ENCODE measurements around the gene AP2A1.
"Not testable (repeated sequence)": the region's sequence is repeated elsewhere in the genome, so short reads cannot be mapped to it uniquely, and the experiment has no call there.

AP2A1 gene

DNA sequence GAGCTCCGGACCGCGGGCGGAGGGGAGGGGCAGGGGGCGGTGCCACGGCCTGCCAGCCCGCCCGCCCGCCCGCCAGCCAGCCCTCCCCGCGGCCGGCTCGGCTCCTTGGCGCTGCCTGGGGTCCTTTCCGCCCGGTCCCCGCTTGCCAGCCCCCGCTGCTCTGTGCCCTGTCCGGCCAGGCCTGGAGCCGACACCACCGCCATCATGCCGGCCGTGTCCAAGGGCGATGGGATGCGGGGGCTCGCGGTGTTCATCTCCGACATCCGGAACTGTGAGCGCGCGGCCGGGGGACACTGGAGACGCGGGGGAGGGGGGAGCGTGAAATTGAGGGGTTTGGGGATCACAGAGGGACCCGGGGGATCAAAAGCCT lies at the start of gene AP2A1:
Gene AP2A1 (plus strand): TSS at position 72 of the 370 bp plus-strand sequence. CDS start 133 bp downstream, at position 205.
- no peak for DNase-seq (ENCODE audit: low spot score)

GRCh38 chr19:49718511-49718910 lies 48.3 kb upstream of the AP2A1 start:
- no peak for DNase-seq (ENCODE audit: low spot score)

DNA sequence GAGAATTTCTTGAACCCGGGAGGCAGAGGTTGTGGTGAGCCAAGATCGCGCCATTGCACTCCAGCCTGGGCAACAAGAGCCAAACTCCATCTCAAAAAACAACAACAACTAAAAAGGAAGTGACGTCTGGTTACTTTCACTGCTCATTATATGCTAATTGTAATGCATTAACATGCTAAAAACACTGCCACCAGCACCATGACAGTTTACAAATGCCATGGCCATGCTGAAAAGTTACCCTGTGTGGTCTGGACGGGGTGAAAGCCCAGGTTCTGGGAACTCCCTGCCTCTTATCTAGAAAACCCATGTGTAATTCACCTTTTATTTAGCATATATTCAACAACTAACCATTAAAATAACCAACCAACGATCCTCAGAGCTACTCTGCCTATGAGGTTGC lies 47.8 kb upstream of the AP2A1 start:
- no peak for DNase-seq (ENCODE audit: low spot score)

- DNase-seq (ENCODE audit: low spot score) = not testable (repeated sequence)
Measured at GRCh38 chr19:49719420-49719819, 47.4 kb upstream of the AP2A1 start.

DNA sequence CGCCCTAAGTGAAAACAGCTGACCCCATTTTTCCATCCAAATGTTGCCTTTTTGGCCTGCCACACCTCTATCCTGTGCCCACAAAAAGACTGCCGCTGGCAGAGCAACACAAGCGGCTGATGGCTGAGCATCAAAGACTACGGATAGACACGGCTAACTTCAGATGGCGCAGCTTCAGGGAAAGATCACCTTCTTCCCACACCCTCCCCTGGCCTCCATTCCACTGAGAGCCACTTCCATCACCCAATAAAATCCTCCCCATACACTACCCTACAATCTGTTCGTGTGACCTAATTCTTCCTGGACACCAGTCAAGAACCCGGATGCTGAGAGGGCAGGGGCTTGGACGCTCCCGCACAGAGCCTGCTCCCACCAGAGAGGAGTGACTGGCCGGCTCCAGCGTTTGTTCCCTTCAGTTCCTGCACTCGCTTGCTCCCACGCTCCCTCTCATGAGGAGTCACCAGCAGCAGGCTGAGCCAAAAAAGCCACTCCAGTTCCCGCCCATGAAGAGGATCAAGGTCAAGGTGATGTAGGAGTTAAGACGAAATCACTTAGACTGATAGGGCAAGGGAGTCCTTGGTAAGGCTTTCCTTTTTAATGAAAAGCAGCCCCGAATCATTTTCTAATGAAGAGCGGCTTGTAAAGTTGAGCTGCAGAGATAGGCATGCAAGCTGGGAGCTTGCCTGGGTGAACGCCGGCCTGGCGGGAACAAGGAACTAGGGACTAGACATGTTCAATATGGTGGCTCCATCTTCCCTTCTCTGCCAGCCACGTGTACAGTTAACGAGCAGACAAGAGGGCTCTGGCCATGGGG lies 39.4 kb upstream of the AP2A1 start:
- DNase-seq (ENCODE audit: low spot score) = no peak

DNA sequence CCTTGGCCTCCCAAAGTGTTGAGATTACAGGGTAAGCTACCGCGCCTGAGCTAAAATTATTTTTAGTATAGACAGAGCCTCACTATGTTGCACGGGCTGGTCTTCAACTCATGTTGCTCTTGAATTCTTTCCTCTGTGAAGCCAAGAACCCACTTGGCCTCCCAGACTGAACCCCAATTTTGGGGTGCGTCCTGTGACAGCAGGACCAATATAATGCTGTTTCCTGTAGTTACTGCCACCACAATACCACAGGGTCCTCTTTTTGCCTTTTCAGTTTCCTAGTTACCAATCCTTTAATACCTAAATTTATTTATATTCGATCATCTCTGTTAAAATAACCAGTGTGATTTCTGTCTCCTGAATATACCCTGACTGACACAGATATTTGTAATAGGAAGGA lies 36.6 kb upstream of the AP2A1 start:
- DNase-seq (ENCODE audit: low spot score) = no peak

DNA sequence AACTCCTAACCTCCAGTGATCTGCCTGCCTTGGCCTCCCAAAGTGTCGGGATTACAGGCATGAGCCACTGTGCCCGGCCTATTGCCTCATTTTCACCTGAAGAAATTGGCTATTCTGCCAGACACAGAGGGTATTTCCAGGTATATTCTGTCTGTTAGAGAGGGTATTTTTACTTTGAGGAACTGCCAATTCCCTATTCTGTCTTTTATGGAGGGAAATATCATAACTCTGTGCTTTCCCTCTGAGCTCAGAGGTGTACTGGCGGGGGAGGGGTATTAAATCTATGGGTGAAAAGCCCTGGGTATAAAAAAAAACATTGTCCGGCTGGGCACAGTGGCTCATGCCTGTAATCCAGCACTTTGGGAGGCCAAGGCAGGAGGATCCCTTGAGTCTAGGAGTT lies 28.5 kb upstream of the AP2A1 start:
- no peak for DNase-seq (ENCODE audit: low spot score)

- DNase-seq (ENCODE audit: low spot score) = no peak
Measured at GRCh38 chr19:49739098-49739497, 27.7 kb upstream of the AP2A1 start.

DNA sequence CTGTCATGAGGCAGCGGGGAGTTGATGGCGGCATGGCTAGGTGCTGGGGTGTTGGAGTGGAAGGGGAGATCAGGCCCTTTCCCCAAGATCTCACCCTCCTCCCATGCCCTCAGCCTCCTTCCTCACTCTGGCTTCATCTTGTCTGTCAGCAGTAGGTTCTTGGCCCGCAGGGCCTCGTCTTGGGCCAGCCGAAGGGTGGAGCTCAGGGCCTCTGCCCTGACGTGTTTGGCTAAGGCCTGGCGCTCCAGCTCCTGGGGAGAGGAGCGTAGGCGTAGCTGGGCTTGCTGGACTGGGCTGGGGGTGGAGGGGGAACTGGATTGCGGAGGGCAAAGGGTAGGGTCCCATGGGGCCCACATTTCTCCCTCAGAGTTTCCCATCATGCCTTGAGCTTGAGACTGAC lies 26.9 kb upstream of the AP2A1 start:
- DNase-seq (ENCODE audit: low spot score) = no peak

DNA sequence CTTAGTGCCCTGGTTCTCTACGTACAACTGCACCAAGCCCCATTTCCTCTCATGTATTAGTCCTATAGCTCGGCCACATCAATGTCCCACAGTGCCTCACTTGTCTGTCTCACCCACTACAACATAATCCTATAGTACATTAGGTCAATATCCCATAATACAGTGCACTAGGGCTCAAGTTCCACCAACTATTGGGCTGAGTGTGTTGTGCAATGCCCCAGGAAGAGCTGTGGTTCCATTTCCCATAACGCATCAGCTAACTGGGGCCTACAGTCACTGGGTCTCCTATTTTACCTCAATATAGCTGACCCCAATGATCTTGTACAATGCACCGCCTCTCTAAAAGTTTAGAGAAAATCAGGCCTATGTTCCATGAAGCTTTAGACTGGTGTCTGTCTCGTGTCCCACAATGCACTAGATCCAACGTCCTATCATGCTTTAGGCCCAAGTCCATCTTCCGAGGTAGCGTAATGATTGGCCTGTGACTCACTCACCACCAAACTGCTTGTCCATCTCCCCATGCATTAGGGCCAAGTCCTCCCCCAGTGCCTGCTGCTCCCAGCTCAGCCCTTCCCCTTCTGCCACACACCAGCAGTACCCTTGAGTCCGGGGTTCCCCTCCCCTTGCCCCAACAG lies 25.5 kb upstream of the AP2A1 start:
- no peak for DNase-seq (ENCODE audit: low spot score)

GRCh38 chr19:49744946-49745381 lies 21.8 kb upstream of the AP2A1 start:
- no peak for DNase-seq (ENCODE audit: low spot score)

- DNase-seq (ENCODE audit: low spot score) = peak; percentile 87
Measured at GRCh38 chr19:49746206-49746958, 20.4 kb upstream of the AP2A1 start.

DNA sequence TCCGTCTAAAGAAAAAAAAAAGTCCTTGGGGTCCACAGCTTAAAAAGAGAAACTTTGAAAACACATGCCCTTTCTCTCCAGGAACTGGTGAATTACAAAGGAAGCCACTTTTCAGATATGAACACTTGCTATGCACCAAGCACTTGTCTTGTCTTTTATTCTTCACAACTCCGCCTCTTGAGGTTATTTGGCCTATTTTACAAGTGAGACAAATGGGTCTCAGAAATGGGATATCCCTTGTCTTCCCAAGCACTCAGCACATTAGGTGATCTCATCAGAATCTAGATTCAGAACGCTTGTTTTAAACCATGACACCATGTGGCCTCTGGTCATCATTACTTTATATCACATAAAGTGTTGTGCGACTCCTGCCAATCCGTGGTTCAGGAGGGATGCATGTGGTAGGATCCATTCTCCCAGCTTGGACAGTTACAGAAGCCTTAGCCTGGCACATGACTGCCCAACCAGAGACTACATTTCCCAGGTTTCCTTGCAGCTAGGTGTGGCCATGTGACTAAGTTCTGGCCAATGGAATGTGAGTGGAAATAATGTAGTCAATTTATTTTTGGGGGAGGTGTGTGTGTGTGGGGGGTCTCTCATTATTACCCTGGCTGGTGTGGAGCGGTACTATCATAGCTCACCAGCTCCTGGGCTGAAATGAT lies 17.6 kb upstream of the AP2A1 start:
- no peak for DNase-seq (ENCODE audit: low spot score)

DNA sequence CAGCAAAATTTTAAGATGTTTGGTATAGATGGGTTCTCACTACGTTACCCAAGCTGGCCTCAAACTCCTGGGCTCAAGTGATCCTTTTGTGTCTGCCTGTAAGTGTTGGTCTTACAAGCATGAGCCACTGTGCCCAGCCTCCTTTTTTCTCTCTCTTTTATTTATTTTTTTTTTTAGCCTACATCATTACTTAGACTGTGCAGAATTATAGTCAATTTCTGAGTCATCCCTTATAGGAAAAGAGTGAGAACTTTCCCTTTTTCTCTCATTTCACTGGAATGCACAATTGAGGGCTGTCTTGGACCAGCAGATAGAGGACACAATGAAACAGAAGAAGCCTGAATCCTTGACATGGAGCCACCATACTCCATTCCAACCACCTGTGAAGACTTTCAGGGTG lies 17.0 kb upstream of the AP2A1 start:
- DNase-seq (ENCODE audit: low spot score) = no peak

DNA sequence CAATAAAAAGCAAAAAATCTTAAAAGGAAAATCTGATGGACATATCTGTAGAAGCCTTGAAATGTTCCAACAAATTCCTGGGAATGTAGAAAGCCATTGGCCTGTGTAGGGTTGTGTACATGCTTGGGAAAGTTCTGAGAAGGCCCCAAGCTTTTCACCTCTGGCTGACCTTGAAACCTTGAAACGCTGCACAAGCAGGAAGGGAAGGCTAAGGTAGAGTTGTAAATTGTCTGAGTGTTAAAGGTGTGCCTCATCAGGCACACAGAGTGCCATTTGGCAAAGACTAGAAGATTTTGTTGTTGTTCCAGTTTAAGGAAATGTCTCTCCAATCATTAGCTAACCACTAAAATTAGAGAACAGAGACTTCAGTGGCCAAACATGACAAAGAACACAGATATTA lies 14.1 kb upstream of the AP2A1 start:
- no peak for DNase-seq (ENCODE audit: low spot score)

DNA sequence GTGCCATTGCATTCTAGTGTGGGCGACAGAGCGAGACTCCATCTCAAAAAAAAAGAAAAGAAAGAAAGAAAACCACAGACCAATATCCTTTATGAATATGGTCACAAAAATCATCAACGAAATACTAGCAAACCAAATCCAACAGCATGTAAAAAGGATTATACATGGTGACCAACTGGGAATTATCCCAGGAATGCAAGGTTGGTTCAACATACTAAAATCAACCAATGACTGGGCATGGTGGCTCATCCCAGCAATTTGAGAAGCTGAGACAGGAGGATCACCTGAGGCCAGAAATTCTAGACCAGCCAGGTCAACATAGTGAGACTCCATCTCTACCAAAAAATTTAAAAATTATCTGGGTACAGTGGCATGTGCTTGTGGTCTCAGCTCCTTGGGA lies 10.8 kb upstream of the AP2A1 start:
- DNase-seq (ENCODE audit: low spot score) = no peak

GRCh38 chr19:49758292-49758691 lies 8.5 kb upstream of the AP2A1 start:
- no peak for DNase-seq (ENCODE audit: low spot score)

DNA sequence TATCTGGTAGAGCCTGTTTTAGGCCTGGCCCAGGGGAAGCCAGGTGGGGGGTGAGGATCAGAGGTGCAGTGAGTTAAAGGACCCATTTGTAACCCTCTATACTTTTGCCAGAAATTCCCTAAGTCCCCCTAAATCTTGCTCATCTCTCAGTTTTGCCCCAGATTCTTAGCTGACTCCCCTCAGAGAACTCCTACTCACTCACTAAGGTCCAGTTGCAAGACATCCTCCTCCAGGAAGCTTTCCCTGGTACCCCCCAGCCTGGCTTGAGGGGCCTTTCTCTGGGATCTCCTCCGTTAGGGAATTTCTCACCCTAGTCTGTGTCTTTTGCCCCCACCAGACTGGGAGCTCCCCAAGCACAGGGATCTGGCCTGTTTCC lies 5.6 kb upstream of the AP2A1 start:
- DNase-seq (ENCODE audit: low spot score) = no peak

DNA sequence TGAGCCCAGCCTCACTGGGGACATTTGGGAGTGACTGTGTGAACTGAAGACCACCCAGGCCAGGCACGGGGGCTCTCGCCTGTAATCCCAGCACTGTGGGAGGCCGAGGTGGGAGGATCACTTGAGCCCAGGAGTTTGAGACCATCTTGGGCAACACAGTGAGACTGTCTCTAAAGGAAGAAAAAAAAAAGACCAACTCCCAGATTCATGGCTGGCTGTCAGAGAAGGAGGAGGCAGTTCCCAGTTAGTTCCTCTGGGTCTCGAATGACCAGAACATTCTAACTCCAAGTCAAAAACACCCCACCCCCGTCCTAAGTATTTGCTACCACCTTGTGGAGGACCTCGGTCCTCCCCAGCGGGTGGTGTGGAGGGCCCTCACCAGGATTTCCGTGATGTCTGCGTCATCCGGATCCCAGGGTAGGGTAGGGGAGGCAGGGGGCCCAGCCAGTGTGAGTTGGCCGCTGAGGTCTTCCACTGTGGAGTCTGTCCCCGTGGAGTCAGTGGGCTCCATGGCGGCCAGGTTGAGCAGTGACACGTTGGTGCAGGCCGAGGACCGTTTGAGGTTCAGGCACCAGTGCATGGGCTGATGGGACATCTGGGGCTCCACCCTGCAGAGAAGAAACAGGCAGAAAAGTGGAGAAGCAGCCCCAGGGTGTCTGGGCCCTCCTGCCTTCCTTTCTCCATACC lies 5.0 kb upstream of the AP2A1 start:
- no peak for DNase-seq (ENCODE audit: low spot score)

GRCh38 chr19:49763230-49763629 lies 3.6 kb upstream of the AP2A1 start, which contains the start of gene TSKS:
Gene TSKS (minus strand): TSS chr19:49763306. CDS start chr19:49763247, 59 bp downstream.
- no peak for DNase-seq (ENCODE audit: low spot score)

- DNase-seq (ENCODE audit: low spot score) = no peak
Measured at GRCh38 chr19:49764341-49764740, 2.5 kb upstream of the AP2A1 start.
